Progenitor cell of endocrine pancreas (in vitro differentiated cells): ENCODE measurements around the gene SMAD3. TPM values are rescaled to one million over a fixed set of nuclear protein-coding genes. Genes with fewer than 3 reads are reported as not detected.
"Not testable (repeated sequence)": the region's sequence is repeated elsewhere in the genome, so short reads cannot be mapped to it uniquely, and the experiment has no call there.

Experiments used
- DNase-seq: peaks from one replicate; pipeline ENCODE4 v3.0.0; 2021; ENCODE audit warnings: low spot score; ENCODE audit not compliant: unreplicated experiment
- H3K27ac Mint-ChIP-seq: 2 replicates; pipeline ENCODE4 v1.8.0; 2021; ENCODE audit warnings: mild to moderate bottlenecking, moderate library complexity, mixed read lengths
- H3K27me3 Mint-ChIP-seq: 2 replicates; pipeline ENCODE4 v1.8.0; 2021; ENCODE audit warnings: mixed read lengths
- H3K36me3 Mint-ChIP-seq: 2 replicates; pipeline ENCODE4 v1.8.0; 2022; ENCODE audit warnings: mixed read lengths; ENCODE audit not compliant: insufficient read depth
- H3K4me1 Mint-ChIP-seq: 2 replicates; pipeline ENCODE4 v1.8.0; 2021; ENCODE audit warnings: low read depth, mixed read lengths
- H3K4me3 Mint-ChIP-seq: 2 replicates; pipeline ENCODE4 v1.8.0; 2021; ENCODE audit warnings: low read depth, mild to moderate bottlenecking, moderate library complexity, mixed read lengths
- H3K9me3 Mint-ChIP-seq: 2 replicates; pipeline ENCODE4 v1.8.0; 2021; ENCODE audit warnings: low read depth, mixed read lengths
- total RNA-seq: library from RNA; stranded (reverse); gene quantifications from 2 replicates; pipeline ENCODE4 v1.2.1, GENCODE V29; 2021
- TF ChIP-seq, protein P1 (sequence below): fragments of 200-600 bp; sonication (generic); IDR thresholded peaks from one replicate; pipeline ENCODE4 v1.5.0; 2021; ENCODE audit warnings: antibody characterized with exemption, mild to moderate bottlenecking; ENCODE audit not compliant: unreplicated experiment

SMAD3 gene
- total RNA-seq, 1 donor from 2014 or later = 51.3 TPM

DNA sequence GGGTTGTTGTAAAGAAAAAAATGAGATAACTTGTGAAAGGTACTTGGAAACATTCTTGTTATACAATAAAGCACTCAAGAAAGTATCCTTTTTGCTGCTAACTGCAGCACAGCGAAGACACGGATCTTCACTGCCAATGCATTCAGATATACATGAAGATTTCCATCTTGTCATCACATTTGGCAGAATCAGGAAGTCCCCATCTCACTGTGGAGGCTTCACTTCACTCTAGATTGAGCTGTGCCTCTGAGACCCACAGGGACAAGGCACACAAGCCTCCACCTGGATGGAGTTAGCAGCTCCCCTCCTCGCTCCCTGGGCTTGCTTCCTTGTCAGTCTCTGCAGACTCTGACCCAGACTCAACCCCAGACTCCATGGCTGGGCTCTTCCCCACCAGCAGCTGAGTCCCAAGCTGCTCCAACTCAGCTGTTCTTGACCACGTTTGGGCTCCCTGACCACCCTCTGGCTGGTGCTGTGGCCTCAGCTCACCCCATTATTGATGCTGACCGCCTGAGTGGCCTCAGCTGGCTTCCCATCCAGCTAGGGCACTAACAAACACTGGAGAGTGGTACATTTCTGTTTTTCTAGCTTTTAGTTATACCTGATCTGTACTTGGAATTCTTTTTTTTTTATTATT is 45.4 kb upstream of the SMAD3 start:
- TF ChIP-seq, protein P1, sequence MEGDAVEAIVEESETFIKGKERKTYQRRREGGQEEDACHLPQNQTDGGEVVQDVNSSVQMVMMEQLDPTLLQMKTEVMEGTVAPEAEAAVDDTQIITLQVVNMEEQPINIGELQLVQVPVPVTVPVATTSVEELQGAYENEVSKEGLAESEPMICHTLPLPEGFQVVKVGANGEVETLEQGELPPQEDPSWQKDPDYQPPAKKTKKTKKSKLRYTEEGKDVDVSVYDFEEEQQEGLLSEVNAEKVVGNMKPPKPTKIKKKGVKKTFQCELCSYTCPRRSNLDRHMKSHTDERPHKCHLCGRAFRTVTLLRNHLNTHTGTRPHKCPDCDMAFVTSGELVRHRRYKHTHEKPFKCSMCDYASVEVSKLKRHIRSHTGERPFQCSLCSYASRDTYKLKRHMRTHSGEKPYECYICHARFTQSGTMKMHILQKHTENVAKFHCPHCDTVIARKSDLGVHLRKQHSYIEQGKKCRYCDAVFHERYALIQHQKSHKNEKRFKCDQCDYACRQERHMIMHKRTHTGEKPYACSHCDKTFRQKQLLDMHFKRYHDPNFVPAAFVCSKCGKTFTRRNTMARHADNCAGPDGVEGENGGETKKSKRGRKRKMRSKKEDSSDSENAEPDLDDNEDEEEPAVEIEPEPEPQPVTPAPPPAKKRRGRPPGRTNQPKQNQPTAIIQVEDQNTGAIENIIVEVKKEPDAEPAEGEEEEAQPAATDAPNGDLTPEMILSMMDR = no peak
- Mint-ChIP-seq H3K9me3 (no peaks in the 10 kb centered on the region), H3K4me3 (no peak overlapping the region), H3K27me3 (peaks cover 12% of the 10 kb centered on the region), H3K4me1 (no peaks in the 10 kb centered on the region), H3K27ac (no peak overlapping the region), H3K36me3 (no peaks in the 10 kb centered on the region)
- no peak for DNase-seq

DNA sequence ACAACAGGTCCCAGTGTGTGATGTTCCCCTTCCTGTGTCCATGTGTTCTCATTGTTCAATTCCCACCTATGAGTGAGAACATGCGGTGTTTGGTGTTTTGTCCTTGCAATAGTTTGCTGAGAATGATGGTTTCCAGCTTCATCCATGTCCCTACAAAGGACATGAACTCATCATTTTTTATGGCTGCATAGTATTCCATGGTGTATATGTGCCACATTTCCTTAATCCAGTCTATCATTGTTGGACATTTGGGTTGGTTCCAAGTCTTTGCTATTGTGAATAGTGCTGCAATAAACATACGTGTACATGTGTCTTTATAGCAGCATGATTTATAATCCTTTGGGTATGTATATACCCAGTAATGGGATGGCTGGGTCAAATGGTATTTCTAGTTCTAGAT is 44.7 kb upstream of the SMAD3 start:
- not testable (repeated sequence) for DNase-seq, H3K4me1 Mint-ChIP-seq, H3K9me3 Mint-ChIP-seq, H3K27ac Mint-ChIP-seq, H3K4me3 Mint-ChIP-seq, H3K36me3 Mint-ChIP-seq
- H3K27me3 Mint-ChIP-seq = peaks cover 16% of the 10 kb centered on the region

DNA sequence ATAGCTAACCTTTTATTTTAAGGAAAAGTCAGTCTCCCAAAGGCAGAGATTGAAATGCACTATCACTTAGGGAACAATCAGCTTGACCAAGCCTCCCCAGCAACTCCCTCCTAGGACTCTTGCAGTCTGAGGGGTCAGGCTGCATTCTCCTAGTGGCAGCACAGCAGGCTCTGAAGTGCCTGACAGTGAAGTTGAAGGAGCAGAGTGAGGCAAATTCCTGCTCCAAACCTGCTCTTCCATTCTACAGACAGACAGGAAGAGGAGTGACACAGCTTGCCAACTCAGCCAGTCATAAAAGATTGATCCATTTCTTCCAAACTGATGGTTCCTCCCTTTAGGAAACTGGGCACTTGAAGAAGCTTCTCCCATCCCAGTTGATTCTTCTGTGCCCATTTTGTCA is 43.9 kb upstream of the SMAD3 start:
- no peak overlapping the region for H3K27ac Mint-ChIP-seq

DNA sequence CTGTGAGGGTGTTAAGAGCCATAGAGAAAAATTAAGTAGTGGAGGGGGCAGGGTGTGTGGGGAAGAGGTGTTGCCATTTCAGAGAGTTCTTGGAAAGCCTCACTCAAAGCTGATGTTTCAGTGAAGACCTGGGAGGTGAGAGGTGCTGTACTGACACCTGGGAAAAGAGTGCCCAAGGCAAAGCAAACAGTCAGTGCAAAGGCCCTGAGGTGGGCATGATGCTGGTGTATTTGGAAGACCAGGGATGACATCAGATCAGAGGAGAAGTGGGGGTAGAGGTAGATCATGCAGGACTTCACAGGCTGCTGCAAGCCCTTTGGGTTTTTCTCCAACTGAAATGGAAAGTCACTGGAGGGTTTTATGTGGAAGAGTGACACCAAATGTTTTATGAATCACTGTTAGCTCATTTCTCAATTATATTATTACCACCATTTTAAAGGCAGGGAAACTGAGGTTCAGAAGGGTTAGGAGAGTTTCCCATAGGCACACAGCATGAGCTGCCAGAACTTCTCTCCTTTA is 42.8 kb upstream of the SMAD3 start:
- Mint-ChIP-seq H3K27ac (no peak overlapping the region), H3K4me3 (no peak overlapping the region), H3K4me1 (peaks cover 2% of the 10 kb centered on the region), H3K36me3 (no peaks in the 10 kb centered on the region), H3K9me3 (no peaks in the 10 kb centered on the region), H3K27me3 (peaks cover 17% of the 10 kb centered on the region)
- TF ChIP-seq, protein P1 = no peak
- DNase-seq = no peak

More for the DNA sequence above, 43.9 kb upstream of the SMAD3 start:
- no peaks in the 10 kb centered on the region for H3K9me3 Mint-ChIP-seq
- H3K27me3 Mint-ChIP-seq = peaks cover 17% of the 10 kb centered on the region
- no peak for DNase-seq
- H3K36me3 Mint-ChIP-seq = no peaks in the 10 kb centered on the region
- H3K4me1 Mint-ChIP-seq = peaks cover 2% of the 10 kb centered on the region
- TF ChIP-seq, protein P1 = no peak
- H3K4me3 Mint-ChIP-seq = no peak overlapping the region

DNA sequence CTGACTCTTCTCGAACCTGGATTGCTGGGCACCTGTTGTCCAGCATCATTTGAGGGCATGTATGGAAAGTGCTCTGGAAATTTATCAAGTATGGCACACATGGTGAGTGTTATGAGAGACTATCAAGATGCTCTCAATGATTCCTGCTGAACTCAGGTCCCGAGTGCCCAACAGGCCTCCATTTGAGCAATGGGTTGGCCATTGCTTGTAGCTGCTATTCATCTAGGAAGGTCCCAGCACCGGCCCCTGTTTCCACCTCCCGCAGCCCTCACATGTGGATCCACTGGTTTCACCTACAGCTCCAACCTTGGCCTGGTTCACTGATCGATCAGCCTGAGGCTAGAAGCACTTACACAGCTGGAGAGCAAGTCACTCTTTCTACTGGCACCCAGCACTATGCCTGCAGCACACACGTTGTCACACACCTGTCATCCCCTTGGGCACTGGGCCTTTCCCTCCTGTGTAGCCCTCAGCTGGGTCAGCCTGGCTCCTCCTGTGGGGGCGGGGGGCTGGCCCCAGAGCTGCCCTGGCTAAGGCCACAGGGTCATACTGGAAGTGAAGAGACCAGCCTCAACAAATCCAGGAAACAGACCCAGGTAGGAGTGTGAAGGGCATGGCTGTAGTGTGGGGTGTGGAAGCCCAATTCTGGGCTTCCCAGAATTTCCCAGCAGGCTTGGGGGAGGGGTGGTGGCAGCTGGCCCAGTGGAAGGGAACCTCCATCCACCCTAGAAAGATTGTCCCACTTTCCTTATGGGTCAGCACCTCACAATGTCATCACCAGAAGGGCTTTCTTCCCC is 41.7 kb upstream of the SMAD3 start:
- H3K9me3 Mint-ChIP-seq = no peaks in the 10 kb centered on the region
- no peak for DNase-seq
- TF ChIP-seq, protein P1 = no peak
- H3K36me3 Mint-ChIP-seq = no peaks in the 10 kb centered on the region
- peaks cover 2% of the 10 kb centered on the region for H3K4me1 Mint-ChIP-seq
- H3K27ac Mint-ChIP-seq = no peak overlapping the region
- H3K4me3 Mint-ChIP-seq = no peak overlapping the region
- peaks cover 10% of the 10 kb centered on the region for H3K27me3 Mint-ChIP-seq
